Left lung (tissue), 10 donors: Measurements from ENCODE around the gene THTPA. TPM values are rescaled to one million over a fixed set of nuclear protein-coding genes. Genes with fewer than 3 reads are reported as not detected.

Source experiments
- ATAC-seq: fragments of 200-7000 bp; cut with Tn5 transposase; one replicate; pipeline ENCODE4 v1.9.1; 2020; ENCODE audit warnings: moderate library complexity
- DNase-seq, 4 donors: peaks; one replicate each; pipeline ENCODE4 v3.0.0-alpha.2; 2013 to 2020
- H3K27ac ChIP-seq, 2 donors: fragments of 200-600 bp; sonication (generic) in 1 of 2; one replicate each; pipeline versions ENCODE4 v1.5.0 to v1.8.0; 2020 to 2021
- H3K27me3 ChIP-seq, 2 donors: fragments of 200-600 bp; sonication (generic) in 1 of 2; one replicate each; pipeline versions ENCODE4 v1.5.0 to v1.8.0; 2020 to 2021
- H3K36me3 ChIP-seq, 2 donors: fragments of 200-600 bp; sonication (generic) in 1 of 2; one replicate each; pipeline versions ENCODE4 v1.5.0 to v1.8.0; 2020 to 2021
- H3K4me1 ChIP-seq, 2 donors: fragments of 200-600 bp; one replicate each; pipeline ENCODE4 v1.8.0; 2021
- H3K4me3 ChIP-seq, 2 donors: fragments of 200-600 bp; sonication (generic) in 1 of 2; one replicate each; pipeline versions ENCODE4 v1.5.0 to v1.8.0; 2020 to 2021; ENCODE audit warnings: mild to moderate bottlenecking in 1 of 2
- H3K9me3 ChIP-seq, 2 donors: fragments of 200-600 bp; sonication (generic) in 1 of 2; one replicate each; pipeline versions ENCODE4 v1.5.0 to v1.8.0; 2020 to 2021
- CTCF ChIP-seq, 2 donors: fragments of 200-600 bp; sonication (generic) in 1 of 2; IDR thresholded peaks; one replicate each; pipeline versions ENCODE4 v1.5.0 to v1.8.0; 2021; ENCODE audit warnings: antibody characterized with exemption in 2 of 2
- intact Hi-C, 2 donors: fragments of 100-400 bp; cut with DNase I; formaldehyde crosslinking; loops; one replicate each; pipeline versions ENCODE4 v1.11.2 to v1.14.2; 2022
- polyA plus RNA-seq, 6 donors: library from polyadenylated mRNA; unstranded; fragments of 120-200 nt; gene quantifications; one replicate each; pipeline ENCODE4 v1.2.1, GENCODE V29; 2013; ENCODE audit not compliant: insufficient read length in 6 of 6
- total RNA-seq, 2 donors: library from RNA; stranded (reverse); fragmentation: NEBNext Ultra II Directional; extraction: Animal tissue kit (Norgen Biotek cat#: 25700); gene quantifications; one replicate each; pipeline ENCODE4 v1.2.1, GENCODE V29; 2021
- donor health status: DM: no; HTN: yes; CAD: no.
- donor health status: DM: no; HTN: no; CAD: no.

THTPA gene
- total and polyA plus RNA-seq, 8 donors: 10.7 to 20.3 (median 12.6) TPM

GRCh38 chr14:23565626-23566025 is 9.6 kb downstream of the THTPA start:
- no peak for TF ChIP-seq CTCF (IDR thresholded peaks at IDR 0.05)
- H3K27ac ChIP-seq: no peak overlapping the region
- H3K9me3 ChIP-seq: no peaks in the 10 kb centered on the region
- peaks cover 17 to 41% of the 10 kb centered on the region in 2 donors for H3K4me1 ChIP-seq
- peaks cover 0 to 55% of the 10 kb centered on the region in 2 donors for H3K36me3 ChIP-seq
- ATAC-seq (no peak), DNase-seq (no peak)
- intact Hi-C loops: no loop called here
- H3K4me3 ChIP-seq: no peak overlapping the region
- H3K27me3 ChIP-seq: no peaks in the 10 kb centered on the region

- Histone ChIP-seq H3K27ac (peak overlapping the region in 1 of 2 donors; percentile 68), H3K9me3 (no peaks in the 10 kb centered on the region), H3K27me3 (no peaks in the 10 kb centered on the region), H3K4me1 (peaks cover 17 to 41% of the 10 kb centered on the region in 2 donors), H3K36me3 (peaks cover 0 to 48% of the 10 kb centered on the region in 2 donors), H3K4me3 (peak overlapping the region; percentile 61 to 67)
- TF ChIP-seq CTCF (IDR thresholded peaks at IDR 0.05): no peak
- intact Hi-C loops: no loop called here
- no peak for DNase-seq
- ATAC-seq: no peak
Measured at GRCh38 chr14:23566112-23566777, 10.2 kb downstream of the THTPA start.

- Histone ChIP-seq H3K4me1 (peaks cover 17 to 44% of the 10 kb centered on the region in 2 donors), H3K27me3 (peaks cover 0 to 2% of the 10 kb centered on the region in 2 donors), H3K27ac (peak overlapping the region; percentile 26 to 68), H3K4me3 (peak overlapping the region; percentile 61 to 67), H3K9me3 (no peaks in the 10 kb centered on the region), H3K36me3 (peaks cover 0 to 43% of the 10 kb centered on the region in 2 donors)
- intact Hi-C loops: no loop called here
- TF ChIP-seq CTCF (IDR thresholded peaks at IDR 0.05): no peak
- peak; percentile 43 for ATAC-seq
- no peak for DNase-seq
Measured at GRCh38 chr14:23566778-23567185, 10.7 kb downstream of the THTPA start.

GRCh38 chr14:23567186-23568020 is 11.3 kb downstream of the THTPA start, which contains the start of gene AP1G2:
Gene AP1G2, minus strand, starts transcription at chr14:23567791. Its CDS starts 477 bp downstream, at chr14:23567314.
- Histone ChIP-seq H3K27me3 (peaks cover 0 to 4% of the 10 kb centered on the region in 2 donors), H3K4me1 (peaks cover 17 to 45% of the 10 kb centered on the region in 2 donors), H3K36me3 (peaks cover 0 to 37% of the 10 kb centered on the region in 2 donors), H3K27ac (peak within 1 kb of the TSS; percentile 26 to 68), H3K4me3 (peak within 1 kb of the TSS; percentile 61 to 67), H3K9me3 (no peaks in the 10 kb centered on the region)
- TF ChIP-seq CTCF (IDR thresholded peaks at IDR 0.05): no peak
- DNase-seq (peak; percentile 69 to 98 (median 89)), ATAC-seq (peak; percentile 93)
- intact Hi-C loops: no loop called here
